Mesothelial cell of epicardium (in vitro differentiated cells): ENCODE measurements around the gene PRKCA. TPM values are rescaled to one million over a fixed set of nuclear protein-coding genes. Genes with fewer than 3 reads are reported as not detected.

Experiments
- DNase-seq, 2 experiments: peaks; one replicate each; pipeline ENCODE4 v3.0.0; 2021; ENCODE audit warnings: low spot score in 2 of 2; ENCODE audit not compliant: unreplicated experiment in 2 of 2
- H3K27ac Mint-ChIP-seq: 2 replicates; pipeline ENCODE4 v1.8.0; 2021; ENCODE audit warnings: mixed read lengths
- H3K27me3 Mint-ChIP-seq: 2 replicates; pipeline ENCODE4 v1.8.0; 2021; ENCODE audit warnings: low read depth, mixed read lengths
- H3K36me3 Mint-ChIP-seq: 2 replicates; pipeline ENCODE4 v1.8.0; 2021; ENCODE audit warnings: mixed read lengths
- H3K4me1 Mint-ChIP-seq: 2 replicates; pipeline ENCODE4 v1.8.0; 2021; ENCODE audit warnings: mixed read lengths
- H3K4me3 Mint-ChIP-seq: 2 replicates; pipeline ENCODE4 v1.8.0; 2021; ENCODE audit warnings: mild to moderate bottlenecking, moderate library complexity, mixed read lengths
- H3K9me3 Mint-ChIP-seq: 2 replicates; pipeline ENCODE4 v1.8.0; 2021; ENCODE audit warnings: mixed read lengths
- total RNA-seq: library from RNA; stranded (reverse); gene quantifications from 3 replicates; pipeline ENCODE4 v1.2.1, GENCODE V29; 2021
- TF ChIP-seq, protein P1 (sequence below): fragments of 200-600 bp; sonication (generic); IDR thresholded peaks from one replicate; pipeline ENCODE4 v1.5.0; 2021; ENCODE audit warnings: antibody characterized with exemption; ENCODE audit not compliant: unreplicated experiment

PRKCA gene
- total RNA-seq, 1 donor from 2014 or later = 15.2 TPM

DNA sequence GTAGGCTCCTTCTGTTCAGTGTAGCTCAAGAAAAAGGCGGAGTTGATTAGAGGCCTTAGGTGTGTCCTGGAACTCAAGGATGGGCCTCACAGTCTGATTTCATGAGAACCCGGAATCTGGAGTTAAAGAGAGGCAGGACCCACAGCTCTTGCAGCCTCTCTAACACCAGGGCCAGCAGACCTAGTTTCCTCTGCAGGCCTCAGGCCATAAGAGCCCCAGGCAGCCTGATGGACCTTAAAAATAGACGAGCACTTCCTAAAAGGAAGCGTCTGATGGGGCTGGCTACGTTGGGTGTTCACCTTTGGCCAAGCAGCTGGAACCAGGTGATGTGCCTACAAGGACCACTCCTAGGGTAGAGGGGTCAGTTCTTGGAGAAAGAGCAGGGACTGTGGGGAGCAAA, 540.1 kb downstream of the PRKCA start:
- no peaks in the 10 kb centered on the region for H3K36me3 Mint-ChIP-seq
- TF ChIP-seq, protein P1, sequence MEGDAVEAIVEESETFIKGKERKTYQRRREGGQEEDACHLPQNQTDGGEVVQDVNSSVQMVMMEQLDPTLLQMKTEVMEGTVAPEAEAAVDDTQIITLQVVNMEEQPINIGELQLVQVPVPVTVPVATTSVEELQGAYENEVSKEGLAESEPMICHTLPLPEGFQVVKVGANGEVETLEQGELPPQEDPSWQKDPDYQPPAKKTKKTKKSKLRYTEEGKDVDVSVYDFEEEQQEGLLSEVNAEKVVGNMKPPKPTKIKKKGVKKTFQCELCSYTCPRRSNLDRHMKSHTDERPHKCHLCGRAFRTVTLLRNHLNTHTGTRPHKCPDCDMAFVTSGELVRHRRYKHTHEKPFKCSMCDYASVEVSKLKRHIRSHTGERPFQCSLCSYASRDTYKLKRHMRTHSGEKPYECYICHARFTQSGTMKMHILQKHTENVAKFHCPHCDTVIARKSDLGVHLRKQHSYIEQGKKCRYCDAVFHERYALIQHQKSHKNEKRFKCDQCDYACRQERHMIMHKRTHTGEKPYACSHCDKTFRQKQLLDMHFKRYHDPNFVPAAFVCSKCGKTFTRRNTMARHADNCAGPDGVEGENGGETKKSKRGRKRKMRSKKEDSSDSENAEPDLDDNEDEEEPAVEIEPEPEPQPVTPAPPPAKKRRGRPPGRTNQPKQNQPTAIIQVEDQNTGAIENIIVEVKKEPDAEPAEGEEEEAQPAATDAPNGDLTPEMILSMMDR = no peak
- H3K4me3 Mint-ChIP-seq = no peak overlapping the region
- H3K9me3 Mint-ChIP-seq = peaks cover 7% of the 10 kb centered on the region
- peaks cover 40% of the 10 kb centered on the region for H3K27me3 Mint-ChIP-seq
- no peak overlapping the region for H3K27ac Mint-ChIP-seq
- no peak for DNase-seq
- no peaks in the 10 kb centered on the region for H3K4me1 Mint-ChIP-seq

DNA sequence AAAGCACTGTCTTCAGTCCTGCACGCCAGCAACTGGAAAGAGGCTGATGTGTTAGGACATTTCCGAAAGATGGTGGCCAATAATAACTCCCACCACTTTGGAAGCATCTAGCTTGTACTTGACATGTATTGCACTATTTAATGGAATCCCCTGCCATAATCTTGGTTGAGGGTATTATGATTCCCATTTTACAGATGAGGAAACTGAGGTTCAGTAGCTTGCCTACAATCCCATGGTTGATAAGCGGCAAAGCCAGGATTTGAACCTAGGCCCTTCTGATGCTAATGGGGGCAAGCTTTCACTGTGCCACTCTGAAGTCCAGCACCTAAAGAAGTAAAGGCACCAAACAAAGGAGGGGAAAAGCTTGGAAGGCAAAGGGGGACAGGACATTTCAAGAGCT, 540.5 kb downstream of the PRKCA start:
- TF ChIP-seq, protein P1 = no peak
- H3K4me1 Mint-ChIP-seq = no peaks in the 10 kb centered on the region
- no peak for DNase-seq
- H3K27me3 Mint-ChIP-seq = peaks cover 37% of the 10 kb centered on the region
- no peaks in the 10 kb centered on the region for H3K36me3 Mint-ChIP-seq
- H3K27ac Mint-ChIP-seq = no peak overlapping the region
- no peak overlapping the region for H3K4me3 Mint-ChIP-seq
- H3K9me3 Mint-ChIP-seq = peaks cover 7% of the 10 kb centered on the region

DNA sequence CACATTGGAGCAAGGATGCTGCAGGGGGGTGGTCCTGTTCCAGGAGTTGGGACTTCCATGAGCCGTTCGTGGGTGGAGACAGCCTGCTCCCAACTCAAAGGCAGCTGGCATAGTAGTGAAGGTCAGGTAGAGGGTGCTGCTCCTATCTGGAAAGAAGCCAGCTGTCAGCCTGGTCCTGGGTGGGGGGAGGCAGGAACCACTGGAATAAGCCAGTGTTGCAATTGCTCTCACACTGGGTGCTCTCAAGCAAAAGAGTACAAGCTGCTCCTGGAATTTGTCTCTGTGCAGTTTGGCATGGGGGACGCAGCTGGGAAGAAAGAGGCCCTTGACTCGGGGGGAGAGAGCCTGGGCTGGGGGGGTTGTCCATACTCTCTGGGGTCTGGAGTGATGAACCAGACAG, 541.2 kb downstream of the PRKCA start:
- Mint-ChIP-seq H3K9me3 (peaks cover 7% of the 10 kb centered on the region), H3K36me3 (no peaks in the 10 kb centered on the region), H3K4me3 (no peak overlapping the region), H3K4me1 (no peaks in the 10 kb centered on the region), H3K27ac (no peak overlapping the region), H3K27me3 (peaks cover 33% of the 10 kb centered on the region)
- TF ChIP-seq, protein P1 = no peak
- DNase-seq = no peak

DNA sequence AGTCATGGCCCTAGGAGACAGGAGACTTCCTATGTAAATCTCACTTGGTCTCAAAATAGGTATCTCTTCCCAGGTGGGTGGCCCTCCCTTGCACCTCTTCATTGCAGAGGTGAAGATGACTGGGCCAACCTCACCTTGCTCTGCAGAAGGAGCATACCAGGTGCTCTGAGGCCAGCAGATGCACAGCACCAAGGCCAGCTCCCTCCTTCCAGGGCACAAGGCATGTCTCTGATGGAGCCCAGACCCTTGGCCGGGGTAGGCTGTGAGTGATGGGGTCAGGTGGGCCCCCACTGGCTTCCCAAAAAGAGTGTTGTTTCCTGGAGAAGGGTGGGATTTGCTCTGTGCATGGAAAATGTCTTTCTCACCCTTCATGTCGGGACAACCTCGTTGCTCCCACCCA, 545.3 kb downstream of the PRKCA start:
- Mint-ChIP-seq H3K27me3 (peaks cover 22% of the 10 kb centered on the region), H3K9me3 (peaks cover 7% of the 10 kb centered on the region), H3K36me3 (no peaks in the 10 kb centered on the region), H3K27ac (no peak overlapping the region), H3K4me3 (no peak overlapping the region), H3K4me1 (no peaks in the 10 kb centered on the region)
- TF ChIP-seq, protein P1 = no peak
- no peak for DNase-seq

DNA sequence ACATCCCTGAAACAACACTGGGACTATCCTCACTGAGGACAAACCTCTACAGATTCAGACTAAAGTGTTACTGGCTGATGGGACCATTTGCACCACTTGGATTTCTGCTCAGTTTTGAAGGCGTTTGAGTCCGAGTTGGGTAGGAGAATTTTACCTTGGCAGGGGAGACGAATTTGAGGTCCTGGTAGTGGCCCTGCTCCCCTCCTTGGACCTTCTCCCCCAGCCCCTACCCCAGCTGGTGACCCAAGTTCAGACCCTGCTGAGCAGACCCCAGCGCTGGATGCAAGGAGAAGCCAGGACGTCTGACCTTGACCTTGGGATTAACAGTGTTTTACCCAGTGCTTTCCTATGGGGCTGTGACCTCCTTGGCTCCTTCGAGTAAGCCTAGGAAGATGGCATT, 546.1 kb downstream of the PRKCA start:
- no peak for DNase-seq
- Mint-ChIP-seq H3K4me3 (no peak overlapping the region), H3K27me3 (peaks cover 21% of the 10 kb centered on the region), H3K4me1 (no peaks in the 10 kb centered on the region), H3K9me3 (peaks cover 7% of the 10 kb centered on the region), H3K27ac (no peak overlapping the region), H3K36me3 (no peaks in the 10 kb centered on the region)
- TF ChIP-seq, protein P1 = no peak

DNA sequence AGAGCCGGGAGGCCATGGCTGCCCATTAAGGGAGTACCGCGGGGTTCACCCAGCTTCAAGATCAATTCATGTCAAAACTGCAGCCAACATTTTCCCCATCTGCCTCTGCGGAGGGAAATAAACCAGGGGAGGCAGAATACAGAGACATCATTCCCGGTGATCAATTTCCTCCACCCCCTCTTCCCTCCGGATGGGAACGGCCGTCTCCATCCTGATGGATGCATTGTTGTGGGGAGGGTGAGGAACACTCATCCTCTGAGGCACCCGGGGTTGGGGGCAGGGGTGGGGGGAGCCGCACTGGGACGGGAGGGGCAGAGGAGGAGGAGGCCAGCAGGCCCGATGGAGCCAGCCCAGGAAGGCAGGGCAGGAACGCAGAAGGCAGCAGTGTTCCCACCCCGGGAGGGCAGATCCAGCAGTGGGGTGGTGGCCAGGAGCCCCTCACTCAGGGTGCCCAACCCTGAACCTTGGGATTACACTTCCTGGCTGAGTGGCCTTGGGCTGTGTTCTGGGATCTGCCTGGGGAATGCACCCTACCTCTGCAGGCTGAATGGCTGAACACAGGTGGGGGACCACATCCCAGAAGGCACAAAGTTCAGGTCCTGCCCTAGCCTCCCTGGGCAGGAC, 546.7 kb downstream of the PRKCA start:
- H3K36me3 Mint-ChIP-seq = no peaks in the 10 kb centered on the region

More for the DNA sequence above, 546.7 kb downstream of the PRKCA start:
- H3K27ac Mint-ChIP-seq = no peak overlapping the region
- TF ChIP-seq, protein P1 = no peak
- no peak overlapping the region for H3K4me3 Mint-ChIP-seq
- no peak for DNase-seq
- peaks cover 7% of the 10 kb centered on the region for H3K9me3 Mint-ChIP-seq
- peaks cover 18% of the 10 kb centered on the region for H3K27me3 Mint-ChIP-seq
- H3K4me1 Mint-ChIP-seq = no peaks in the 10 kb centered on the region
